ENCODE measurements around the gene IRF7. TPM values are rescaled to one million over a fixed set of nuclear protein-coding genes. Genes with fewer than 3 reads are reported as not detected.

Gene IRF7
- total and polyA plus RNA-seq, 2 experiments from 2014 or later: 12.3 to 17.3 TPM

DNA sequence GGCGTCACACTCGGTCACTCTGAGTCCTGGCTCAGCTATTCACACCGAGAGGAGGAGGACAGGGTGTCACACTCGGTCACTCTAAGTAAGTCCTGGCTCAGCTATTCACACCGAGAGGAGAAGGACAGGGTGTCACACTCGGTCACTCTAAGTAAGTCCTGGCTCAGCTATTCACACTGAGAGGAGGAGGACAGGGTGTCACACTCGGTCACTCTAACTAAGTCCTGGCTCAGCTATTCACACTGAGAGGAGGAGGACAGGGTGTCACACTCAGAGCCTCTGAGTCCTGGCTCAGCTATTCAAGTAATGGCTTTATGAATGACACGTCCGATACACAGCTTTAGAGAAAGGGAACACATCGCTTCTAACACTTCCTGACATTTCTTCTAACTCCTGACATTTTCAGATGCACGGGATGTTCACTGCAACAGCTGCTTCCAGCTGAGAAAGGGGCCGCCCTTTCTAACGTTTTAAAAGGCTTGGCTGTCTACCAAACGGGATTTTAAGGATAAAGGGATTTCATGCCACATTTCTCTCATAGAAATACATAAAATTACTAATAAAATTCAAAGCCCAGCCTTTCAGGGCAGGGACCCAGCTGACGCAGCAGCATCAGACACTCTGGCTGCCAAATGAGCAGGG, 49.4 kb upstream of the IRF7 start:
- Mint-ChIP-seq H3K27ac (no peak overlapping the region), H3K36me3 (ENCODE audit: low read depth) (peaks cover 27% of the 10 kb centered on the region), H3K4me3 (no peak overlapping the region), H3K27me3 (ENCODE audit: insufficient read depth, low read depth, poor library complexity) (peaks cover 3% of the 10 kb centered on the region), H3K9me3 (no peaks in the 10 kb centered on the region), H3K4me1 (0 out of 3 replicates have a peak, but pooled peaks cover 3% of the 10 kb centered on the region)
- no peak for TF ChIP-seq NANOG (IDR thresholded peaks at IDR 0.05; ENCODE audit: borderline replicate concordance)
- TF ChIP-seq ZNF114 (CRISPR knock-in tag; IDR thresholded peaks at IDR 0.05): no peak
- no peak for TF ChIP-seq POLR2AphosphoS5 (IDR thresholded peaks at IDR 0.05; ENCODE audit: low read depth)
- Histone ChIP-seq H3K27ac (ENCODE audit: low read depth) (no peak overlapping the region), H3K4me2 (no peak overlapping the region), H3K4me3 (no peak overlapping the region), H3F3A (replicated peaks; ENCODE audit: low read depth) (peaks cover 22% of the 10 kb centered on the region; the same call in 1 of the 2 replicates), H4K20me1 (replicated peaks; ENCODE audit: insufficient read depth) (peaks cover 13% of the 10 kb centered on the region; the same call in 1 of the 2 replicates), H3K9me2 (ENCODE audit: insufficient read depth) (no peaks in the 10 kb centered on the region), H3K27me3 (ENCODE audit: insufficient read depth) (no peaks in the 10 kb centered on the region), H3K79me2 (replicated peaks; ENCODE audit: insufficient read depth) (peaks cover 3% of the 10 kb centered on the region; the same call in 1 of the 2 replicates), H2AFZ (no peak overlapping the region), H3K4me1 (ENCODE audit: insufficient read depth) (no peaks in the 10 kb centered on the region), H3K36me3 (ENCODE audit: insufficient read depth) (no peaks in the 10 kb centered on the region)
- DNase-seq (ENCODE audit: low spot score) (no peak), ATAC-seq (no peak)

GRCh38 chr11:662689-663274, 47.0 kb upstream of the IRF7 start:
- H3K27me3 Mint-ChIP-seq (ENCODE audit: insufficient read depth, low read depth, poor library complexity): peaks cover 3% of the 10 kb centered on the region
- H3K27ac ChIP-seq (ENCODE audit: low read depth): peak overlapping the region; percentile 55; the same call in 1 of the 2 replicates
- H3K4me1 Mint-ChIP-seq: 0 out of 3 replicates have a peak, but pooled peaks cover 3% of the 10 kb centered on the region
- peaks cover 29% of the 10 kb centered on the region for H3K36me3 Mint-ChIP-seq (ENCODE audit: low read depth)
- no peak overlapping the region for H2AFZ ChIP-seq
- no peaks in the 10 kb centered on the region for H3K4me1 ChIP-seq (ENCODE audit: insufficient read depth)
- no peaks in the 10 kb centered on the region for H3K9me3 Mint-ChIP-seq
- no peak overlapping the region; the same call in 1 of the 2 replicates for H3K27ac Mint-ChIP-seq
- H3K4me3 Mint-ChIP-seq: no peak overlapping the region; the same call in 2 of the 3 replicates
- no peaks in the 10 kb centered on the region for H3K27me3 ChIP-seq (ENCODE audit: insufficient read depth)
- H3K9me2 ChIP-seq (ENCODE audit: insufficient read depth): no peaks in the 10 kb centered on the region
- TF ChIP-seq, protein P1, sequence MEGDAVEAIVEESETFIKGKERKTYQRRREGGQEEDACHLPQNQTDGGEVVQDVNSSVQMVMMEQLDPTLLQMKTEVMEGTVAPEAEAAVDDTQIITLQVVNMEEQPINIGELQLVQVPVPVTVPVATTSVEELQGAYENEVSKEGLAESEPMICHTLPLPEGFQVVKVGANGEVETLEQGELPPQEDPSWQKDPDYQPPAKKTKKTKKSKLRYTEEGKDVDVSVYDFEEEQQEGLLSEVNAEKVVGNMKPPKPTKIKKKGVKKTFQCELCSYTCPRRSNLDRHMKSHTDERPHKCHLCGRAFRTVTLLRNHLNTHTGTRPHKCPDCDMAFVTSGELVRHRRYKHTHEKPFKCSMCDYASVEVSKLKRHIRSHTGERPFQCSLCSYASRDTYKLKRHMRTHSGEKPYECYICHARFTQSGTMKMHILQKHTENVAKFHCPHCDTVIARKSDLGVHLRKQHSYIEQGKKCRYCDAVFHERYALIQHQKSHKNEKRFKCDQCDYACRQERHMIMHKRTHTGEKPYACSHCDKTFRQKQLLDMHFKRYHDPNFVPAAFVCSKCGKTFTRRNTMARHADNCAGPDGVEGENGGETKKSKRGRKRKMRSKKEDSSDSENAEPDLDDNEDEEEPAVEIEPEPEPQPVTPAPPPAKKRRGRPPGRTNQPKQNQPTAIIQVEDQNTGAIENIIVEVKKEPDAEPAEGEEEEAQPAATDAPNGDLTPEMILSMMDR (conservative IDR thresholded peaks at IDR 0.05; ENCODE audit: low read depth in 2 of 2): peak; percentile 76 to 91
- TF ChIP-seq JUNB (IDR thresholded peaks at IDR 0.05; ENCODE audit: unreplicated experiment): no peak
- H3F3A ChIP-seq (replicated peaks; ENCODE audit: low read depth): peaks cover 18% of the 10 kb centered on the region; the same call in 1 of the 2 replicates
- no peak overlapping the region for H3K4me3 ChIP-seq
- H4K20me1 ChIP-seq (replicated peaks; ENCODE audit: insufficient read depth): peaks cover 17% of the 10 kb centered on the region; the same call in 1 of the 2 replicates
- DNase-seq (ENCODE audit: low spot score): peak; percentile 78
- peaks cover 3% of the 10 kb centered on the region; the same call in 1 of the 2 replicates for H3K79me2 ChIP-seq (replicated peaks; ENCODE audit: insufficient read depth)
- H3K36me3 ChIP-seq (ENCODE audit: insufficient read depth): peaks cover 4% of the 10 kb centered on the region; the same call in 1 of the 2 replicates
- H3K4me2 ChIP-seq: no peak overlapping the region
- peak; percentile 94 for ATAC-seq
